GM12878 (cell line): ENCODE measurements around the gene KCNK5.

Experiments
- CEBPB ChIP-seq, 2 experiments: fragments of 150-350 bp in 1 of 2; IDR thresholded peaks; 2 replicates each; pipeline ENCODE4 v1.6.1; 2012 to 2014; ENCODE audit warnings: low read depth in 2 of 2, low read length in 2 of 2, borderline replicate concordance in 1 of 2, inconsistent platforms in 1 of 2
- HDAC2 ChIP-seq: fragments of 200-600 bp; sonication (generic); IDR thresholded peaks from 2 replicates; pipeline ENCODE4 v1.6.1; 2017
- JUNB ChIP-seq: IDR thresholded peaks from 2 replicates; pipeline ENCODE4 v1.6.1; 2016; ENCODE audit warnings: antibody characterized with exemption, mild to moderate bottlenecking
- KDM1A ChIP-seq: fragments of 200-600 bp; sonication (generic); IDR thresholded peaks from 2 replicates; pipeline ENCODE4 v1.6.1; 2016; ENCODE audit warnings: borderline replicate concordance
- RFX5 ChIP-seq: IDR thresholded peaks from 2 replicates; pipeline ENCODE4 v1.6.1; 2011; ENCODE audit warnings: low read depth, low read length, improper control_type of control experiment
- TF ChIP-seq, protein P1 (sequence below), 3 experiments: IDR thresholded peaks in 2 of 3; conservative IDR thresholded peaks in 1 of 3; 2 replicates each; pipeline ENCODE4 v1.5.1; 2011; ENCODE audit warnings: low read depth in 3 of 3, low read length in 3 of 3, mild to moderate bottlenecking in 3 of 3, control low read depth in 2 of 3, moderate library complexity in 2 of 3, inconsistent platforms in 1 of 3, mixed read lengths in 1 of 3; ENCODE audit not compliant: control insufficient read depth in 2 of 3, insufficient read depth in 1 of 3; ENCODE audit errors: extremely low read depth in 1 of 3
- TF ChIP-seq, protein P2 (sequence below): IDR thresholded peaks from 2 replicates; pipeline ENCODE4 v1.6.1; 2012; ENCODE audit warnings: low read depth, low read length, improper control_type of control experiment

DNA sequence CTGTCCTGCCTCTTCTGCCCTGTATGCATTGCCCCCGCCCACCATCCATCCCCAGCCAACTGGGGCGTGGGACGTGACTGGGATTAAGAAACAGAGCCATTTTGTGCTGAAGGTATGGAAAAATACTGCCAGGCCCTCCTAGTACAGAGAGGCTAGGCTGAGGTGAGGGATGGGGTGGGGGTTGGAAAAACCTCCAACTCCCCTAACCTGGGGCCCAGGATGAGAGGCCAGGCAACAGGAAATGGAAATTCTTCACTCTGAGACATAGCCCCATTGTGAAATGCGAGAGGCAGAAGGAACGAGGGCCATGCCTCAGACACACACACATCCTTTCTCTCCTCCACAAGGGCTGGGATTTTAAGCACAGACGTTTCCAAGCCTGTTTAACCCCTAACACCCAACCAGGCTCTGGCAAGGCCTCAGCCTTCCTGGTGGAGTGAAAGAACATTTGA, 19.9 kb downstream of the KCNK5 start:
- TF ChIP-seq KDM1A = no peak
- TF ChIP-seq, protein P1, sequence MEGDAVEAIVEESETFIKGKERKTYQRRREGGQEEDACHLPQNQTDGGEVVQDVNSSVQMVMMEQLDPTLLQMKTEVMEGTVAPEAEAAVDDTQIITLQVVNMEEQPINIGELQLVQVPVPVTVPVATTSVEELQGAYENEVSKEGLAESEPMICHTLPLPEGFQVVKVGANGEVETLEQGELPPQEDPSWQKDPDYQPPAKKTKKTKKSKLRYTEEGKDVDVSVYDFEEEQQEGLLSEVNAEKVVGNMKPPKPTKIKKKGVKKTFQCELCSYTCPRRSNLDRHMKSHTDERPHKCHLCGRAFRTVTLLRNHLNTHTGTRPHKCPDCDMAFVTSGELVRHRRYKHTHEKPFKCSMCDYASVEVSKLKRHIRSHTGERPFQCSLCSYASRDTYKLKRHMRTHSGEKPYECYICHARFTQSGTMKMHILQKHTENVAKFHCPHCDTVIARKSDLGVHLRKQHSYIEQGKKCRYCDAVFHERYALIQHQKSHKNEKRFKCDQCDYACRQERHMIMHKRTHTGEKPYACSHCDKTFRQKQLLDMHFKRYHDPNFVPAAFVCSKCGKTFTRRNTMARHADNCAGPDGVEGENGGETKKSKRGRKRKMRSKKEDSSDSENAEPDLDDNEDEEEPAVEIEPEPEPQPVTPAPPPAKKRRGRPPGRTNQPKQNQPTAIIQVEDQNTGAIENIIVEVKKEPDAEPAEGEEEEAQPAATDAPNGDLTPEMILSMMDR (IDR thresholded peaks at IDR 0.05 in 2 of 3, conservative IDR thresholded peaks at IDR 0.05 in 1 of 3; ENCODE audit: control insufficient read depth in 2 of 3, extremely low read depth in 1 of 3, insufficient read depth in 1 of 3, low read depth in 3 of 3, low read length in 3 of 3) = no peak
- TF ChIP-seq HDAC2 = no peak
- TF ChIP-seq RFX5 = no peak
- TF ChIP-seq, protein P2, sequence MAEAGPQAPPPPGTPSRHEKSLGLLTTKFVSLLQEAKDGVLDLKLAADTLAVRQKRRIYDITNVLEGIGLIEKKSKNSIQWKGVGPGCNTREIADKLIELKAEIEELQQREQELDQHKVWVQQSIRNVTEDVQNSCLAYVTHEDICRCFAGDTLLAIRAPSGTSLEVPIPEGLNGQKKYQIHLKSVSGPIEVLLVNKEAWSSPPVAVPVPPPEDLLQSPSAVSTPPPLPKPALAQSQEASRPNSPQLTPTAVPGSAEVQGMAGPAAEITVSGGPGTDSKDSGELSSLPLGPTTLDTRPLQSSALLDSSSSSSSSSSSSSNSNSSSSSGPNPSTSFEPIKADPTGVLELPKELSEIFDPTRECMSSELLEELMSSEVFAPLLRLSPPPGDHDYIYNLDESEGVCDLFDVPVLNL = no peak
- TF ChIP-seq CEBPB (IDR thresholded peaks at IDR 0.05; ENCODE audit: borderline replicate concordance in 1 of 2, low read depth in 2 of 2, low read length in 2 of 2) = no peak
- no peak for TF ChIP-seq JUNB
